HG03039 (cell line): ENCODE data around the gene MRGPRE.

Experiments used
- ATAC-seq: cut with Tn5 transposase; IDR thresholded peaks from one replicate; pipeline ENCODE4 v1.9.1; 2021; ENCODE audit warnings: mild to moderate bottlenecking, moderate library complexity; ENCODE audit not compliant: unreplicated experiment

The MRGPRE gene

DNA sequence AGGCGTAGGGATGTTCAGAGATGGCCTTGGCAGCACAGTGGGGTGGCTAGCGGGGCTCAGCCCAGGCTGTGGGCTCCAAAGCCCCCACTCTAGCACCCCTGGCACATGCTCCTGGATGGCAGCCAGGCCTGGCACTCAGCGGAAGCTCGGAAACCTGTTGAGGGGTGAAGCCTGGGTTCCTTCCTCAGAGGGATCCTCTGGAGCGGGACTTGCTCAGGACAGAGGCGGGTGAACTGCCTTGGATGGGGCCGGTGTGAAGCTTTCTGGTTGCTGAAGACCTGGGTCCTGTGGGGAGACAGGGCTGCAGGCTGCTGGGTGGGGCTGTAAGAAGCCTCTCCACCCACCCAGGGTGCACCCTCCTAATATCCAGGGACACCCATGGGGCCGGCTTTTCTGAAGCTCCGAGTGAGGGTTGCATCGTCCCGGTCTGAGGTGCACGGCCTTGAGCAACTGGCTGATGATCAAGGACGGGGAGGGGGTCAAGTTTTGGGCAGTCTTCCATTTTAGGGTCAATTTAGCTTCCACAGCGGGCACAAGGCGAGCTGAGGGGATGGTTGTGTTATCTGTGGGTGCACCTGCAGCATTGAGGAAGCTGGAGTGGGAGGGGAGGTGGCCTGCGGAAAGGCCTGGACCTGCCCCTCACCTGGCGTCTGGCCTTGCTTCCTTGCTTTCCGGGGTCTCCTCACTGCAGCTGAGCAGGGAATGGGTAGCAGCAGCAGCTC lies 5.2 kb downstream of the MRGPRE start:
- no peak for ATAC-seq

DNA sequence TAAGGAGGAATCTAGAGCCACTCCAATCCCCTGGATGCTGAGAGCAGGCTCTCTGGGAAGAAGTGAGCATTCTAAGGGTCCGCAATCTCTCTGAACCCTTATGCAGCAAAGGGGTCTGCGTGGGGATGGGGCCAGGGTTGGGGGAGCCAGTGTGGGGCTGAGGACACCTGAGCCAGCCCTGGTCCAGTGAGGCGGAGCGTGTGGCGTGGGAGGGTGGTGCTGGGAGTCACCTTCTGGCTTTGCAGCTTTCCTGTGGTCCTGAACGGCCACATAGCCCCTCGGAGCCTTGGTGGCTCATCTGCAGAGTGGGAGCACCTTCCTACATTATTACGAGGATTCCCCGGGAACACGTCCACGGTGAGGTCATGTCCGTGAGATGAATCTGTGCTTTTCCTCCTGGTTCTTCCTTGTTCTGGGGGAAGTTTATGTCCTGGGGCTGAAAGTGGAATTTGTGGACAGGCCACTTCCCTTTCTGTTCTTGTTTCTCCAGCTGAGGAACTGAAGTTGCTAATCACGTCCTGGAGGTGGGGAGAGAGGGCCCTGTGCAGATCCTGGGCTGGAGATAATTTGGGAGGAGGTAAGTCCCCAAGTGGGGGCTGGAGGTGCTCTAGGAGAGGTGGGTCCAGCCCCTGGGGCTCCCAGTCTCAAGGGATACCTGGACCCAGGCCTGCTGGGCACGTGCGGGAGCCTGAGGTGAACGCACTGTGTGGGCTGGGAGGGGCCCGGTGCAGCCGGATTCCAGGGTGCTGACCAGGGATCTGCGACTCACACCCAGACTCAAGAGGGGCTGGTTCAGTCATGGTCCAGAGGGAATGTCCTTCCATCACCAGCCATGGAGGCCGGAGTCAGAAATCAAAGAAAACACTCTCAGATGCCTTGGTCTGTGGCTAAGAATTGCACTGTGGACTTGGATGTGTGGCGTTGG lies 6.1 kb downstream of the MRGPRE start:
- ATAC-seq: no peak

DNA sequence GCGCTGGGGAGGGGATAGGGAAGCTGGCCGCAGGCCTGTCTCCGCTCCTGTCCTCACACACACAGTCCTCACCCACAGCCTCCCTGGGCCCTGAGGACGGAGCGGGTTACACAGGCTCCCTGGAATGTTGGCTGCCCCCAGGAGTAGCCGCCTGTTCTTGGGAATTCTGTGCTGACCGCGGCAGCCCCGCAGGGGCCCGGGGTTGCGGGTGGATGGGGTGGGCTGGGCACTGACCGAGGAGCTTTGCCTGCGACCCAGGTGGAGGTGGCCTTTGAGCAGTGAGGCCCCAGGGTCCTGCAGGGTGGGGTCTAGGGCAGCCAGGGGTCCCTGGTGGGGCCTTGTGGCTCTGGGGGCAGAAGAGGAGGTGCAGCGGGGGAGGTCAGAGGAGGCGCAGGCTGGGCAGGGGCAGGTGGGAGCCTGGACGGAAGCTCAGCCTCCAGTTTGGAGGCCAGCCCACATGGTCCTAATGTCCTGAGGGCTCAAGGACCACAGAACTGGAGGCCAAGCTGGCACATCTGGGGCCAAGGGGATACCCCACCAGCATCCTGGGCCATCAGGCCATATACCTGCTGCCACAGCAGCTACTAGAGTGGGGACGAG lies 7.0 kb downstream of the MRGPRE start:
- ATAC-seq: no peak

DNA sequence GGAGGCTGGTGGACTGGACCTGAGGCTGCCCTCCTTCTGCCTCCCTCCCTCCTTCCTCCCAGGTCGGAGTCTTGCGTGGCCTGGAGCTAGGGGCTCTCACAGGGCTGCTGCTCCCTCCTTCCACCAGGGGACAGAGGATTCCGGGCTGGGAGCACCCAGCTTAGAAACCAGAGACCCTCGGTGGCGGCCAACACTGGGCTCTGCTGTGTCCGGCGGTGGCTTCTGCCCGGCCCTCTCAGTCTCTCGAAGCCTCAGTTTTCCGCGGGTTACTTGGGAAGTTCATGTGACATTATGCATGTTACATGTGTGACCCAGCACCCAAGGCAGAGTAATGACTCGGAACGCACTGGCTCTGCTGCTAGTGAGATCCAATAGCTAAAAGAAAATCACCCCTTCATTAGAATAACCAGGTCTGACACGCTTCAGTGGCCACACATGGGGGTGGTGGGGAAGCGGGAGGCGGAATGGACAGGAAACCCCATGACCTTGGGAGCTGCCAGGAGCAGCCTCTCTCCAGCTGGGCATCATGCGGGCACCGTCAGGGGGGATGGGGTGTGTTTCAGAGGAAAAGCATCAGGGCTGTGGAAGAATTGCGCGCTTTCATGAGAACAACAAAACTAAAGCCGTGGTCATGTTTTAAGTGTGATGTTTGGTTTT lies 7.7 kb downstream of the MRGPRE start:
- ATAC-seq: no peak

DNA sequence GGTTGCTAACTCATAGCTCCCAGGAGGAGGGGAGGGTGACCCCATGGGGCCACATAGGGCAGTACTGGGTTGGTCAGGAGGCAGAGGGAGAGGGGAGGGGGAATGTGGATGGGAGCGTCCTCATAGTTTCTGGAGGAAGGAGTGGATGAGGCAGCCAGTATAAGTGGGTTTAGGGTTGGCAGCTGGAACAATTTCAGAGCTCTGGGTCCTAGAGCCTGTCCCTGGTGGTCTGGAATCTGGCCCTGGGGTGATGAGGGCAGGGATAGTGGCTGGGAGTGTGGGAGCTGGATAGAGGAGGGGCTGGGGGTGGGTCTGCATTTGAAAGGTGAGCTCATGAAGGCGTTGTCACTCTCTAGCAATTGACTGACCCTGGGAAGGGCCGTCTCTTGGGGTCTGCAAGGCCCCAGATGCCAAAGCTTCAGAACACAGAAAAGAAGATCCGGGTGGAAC lies 8.3 kb downstream of the MRGPRE start:
- ATAC-seq: no peak

DNA sequence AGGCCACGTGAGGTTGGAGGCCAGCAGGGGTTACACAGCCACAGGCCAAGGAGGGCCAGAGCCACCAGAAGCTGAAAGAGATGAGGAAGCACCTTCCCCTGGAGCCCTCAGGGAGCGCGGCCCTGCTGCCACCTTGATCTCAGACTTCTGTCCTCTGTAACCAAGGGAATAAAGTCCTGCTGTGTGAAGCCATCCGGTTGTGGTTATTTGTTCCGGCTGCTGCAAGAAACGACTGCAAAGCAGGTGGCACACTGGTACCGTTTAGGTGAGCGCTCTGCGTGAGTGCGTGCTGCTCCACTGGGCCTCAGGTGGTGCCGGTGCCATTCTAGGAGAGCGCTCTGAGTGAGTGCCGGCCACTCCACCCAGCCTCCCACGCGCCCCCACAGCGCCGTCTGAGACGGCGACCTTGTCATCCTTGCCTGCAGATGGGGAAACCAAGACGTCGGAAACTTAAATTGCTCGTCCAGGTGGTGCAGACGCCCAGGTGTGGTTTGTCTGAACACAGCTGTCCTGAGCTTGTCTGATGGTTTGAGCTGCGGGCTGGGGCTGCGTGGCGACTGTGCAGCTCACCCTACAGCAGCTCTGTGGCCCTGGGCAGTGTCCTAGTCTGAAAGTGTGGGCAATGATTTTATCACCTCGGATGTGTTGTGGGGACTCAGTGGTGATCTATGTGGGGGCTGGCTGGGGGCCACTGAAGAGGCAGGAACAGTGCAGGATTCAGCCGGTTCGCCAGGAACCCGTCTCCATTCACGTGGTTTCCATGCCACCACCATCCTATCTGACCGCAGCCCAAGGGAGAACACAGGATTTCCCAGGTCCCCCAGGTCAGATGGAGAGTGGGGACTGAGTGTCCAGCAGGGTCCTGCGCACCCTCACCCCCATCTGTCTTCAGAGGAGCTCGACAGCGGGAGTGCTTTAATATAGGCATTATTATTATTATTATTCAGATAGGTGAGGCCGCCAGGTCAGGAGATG lies 9.0 kb downstream of the MRGPRE start:
- ATAC-seq: no peak

DNA sequence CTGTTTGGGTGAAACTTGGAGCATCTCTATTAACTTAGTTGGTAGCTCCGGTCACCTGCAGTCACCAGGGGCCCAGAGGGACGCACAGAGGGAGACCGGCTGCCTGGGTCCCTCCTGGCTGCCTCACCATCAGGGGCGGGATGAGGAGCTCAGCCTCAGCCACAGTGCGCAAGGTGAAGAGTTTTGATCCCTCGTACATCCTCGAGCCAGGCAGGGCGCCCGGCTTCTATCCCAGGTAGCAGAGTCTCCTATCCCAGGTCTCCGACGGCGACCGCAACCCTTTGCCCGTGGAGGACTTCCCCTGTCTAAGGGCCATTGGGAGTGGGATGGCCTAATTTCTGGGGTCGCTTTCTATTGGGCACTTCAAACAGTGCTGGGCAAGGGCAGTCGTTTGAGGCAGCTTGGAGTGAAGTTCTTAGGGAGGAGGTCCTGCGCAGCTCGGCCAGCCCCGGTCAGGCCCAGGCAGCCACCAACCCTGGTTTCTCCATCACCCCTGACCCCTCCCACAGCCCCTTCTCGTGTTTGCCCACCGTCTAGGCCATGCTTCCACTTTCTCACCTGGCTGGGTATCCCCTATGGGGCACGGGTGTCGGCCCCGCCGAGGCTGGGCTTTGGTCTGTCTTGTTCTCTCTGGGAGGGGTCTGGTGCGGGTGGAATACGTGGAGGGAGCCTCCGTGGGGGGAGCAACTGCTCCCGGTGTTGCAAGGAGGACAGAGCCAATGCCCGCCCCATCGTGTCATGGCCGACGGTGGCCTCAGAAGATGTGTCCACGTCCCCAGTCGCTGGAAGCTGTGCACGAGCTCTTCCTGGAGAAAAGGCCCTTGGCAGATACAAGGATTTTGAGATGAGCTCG lies 10.0 kb downstream of the MRGPRE start:
- no peak for ATAC-seq

DNA sequence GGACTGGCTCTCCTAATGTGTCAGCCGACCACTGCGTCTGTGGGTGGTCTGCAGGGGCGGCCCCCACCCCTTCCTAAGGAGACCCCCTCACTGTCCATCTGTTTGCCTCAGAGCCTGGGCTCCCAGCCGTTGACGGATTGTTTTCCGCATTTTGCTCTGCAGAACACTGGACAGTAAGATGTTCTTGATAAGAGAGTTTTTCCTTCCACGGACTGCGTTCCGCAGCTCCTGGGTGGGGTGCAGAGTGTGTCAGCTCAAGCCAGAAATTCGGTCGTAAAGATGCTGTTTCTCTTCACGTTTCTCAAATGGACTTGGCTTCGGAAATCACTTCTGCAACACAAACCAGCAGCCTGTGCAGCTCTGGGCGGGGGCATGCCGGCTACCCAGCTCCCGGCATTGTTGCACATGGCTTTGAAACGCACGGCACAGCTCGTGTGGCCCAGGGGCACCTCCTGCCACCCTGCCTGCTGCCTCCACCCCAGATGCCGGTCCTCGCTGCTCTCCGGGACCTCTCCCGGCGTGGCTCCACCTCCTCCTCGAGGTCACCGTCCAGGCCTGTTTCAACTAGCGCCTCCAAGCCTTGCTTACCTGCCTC lies 10.7 kb downstream of the MRGPRE start:
- ATAC-seq: no peak

DNA sequence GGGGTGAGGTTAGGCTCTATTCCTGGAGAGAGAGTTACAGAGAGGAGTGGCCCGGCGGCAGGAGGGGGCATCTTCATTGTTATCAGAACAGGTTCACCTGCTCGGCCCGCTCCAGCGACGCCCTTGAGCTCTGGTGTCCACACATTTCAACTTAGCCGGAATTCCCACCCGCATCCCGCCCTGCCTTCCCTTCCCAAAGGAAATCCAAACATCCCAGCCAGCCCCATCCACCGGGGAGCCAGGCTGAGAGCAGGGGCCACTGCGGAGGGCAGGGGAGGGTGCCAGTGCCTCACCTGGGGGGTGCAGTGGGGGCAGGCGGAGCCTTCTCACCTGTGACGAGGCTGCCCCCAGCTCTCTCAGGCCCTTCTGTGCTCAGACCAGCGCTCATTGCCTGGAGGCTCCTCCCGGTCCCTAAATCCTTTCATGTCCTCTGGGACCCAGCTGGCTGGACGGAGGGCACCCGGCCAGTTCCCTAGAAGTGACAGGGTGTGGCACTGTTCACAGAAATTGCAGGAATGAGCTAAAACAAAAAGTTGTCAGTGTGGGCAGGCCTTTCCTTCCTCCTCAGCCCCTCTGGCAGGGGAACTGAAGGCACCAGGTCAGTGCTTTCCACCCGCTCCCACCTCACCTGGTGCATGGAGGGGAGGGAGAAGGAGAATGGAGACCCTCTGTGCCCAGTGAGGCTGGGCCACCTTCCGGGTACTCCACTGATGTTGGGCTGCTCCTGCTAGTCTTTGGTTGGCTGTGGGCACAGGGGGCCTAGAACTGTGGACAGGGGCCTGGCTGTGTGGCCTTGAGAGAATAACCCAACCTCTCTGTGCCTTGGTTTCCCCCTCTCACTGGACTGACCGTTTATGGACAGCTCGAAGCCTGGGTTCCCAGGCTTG lies 11.5 kb downstream of the MRGPRE start:
- no peak for ATAC-seq

DNA sequence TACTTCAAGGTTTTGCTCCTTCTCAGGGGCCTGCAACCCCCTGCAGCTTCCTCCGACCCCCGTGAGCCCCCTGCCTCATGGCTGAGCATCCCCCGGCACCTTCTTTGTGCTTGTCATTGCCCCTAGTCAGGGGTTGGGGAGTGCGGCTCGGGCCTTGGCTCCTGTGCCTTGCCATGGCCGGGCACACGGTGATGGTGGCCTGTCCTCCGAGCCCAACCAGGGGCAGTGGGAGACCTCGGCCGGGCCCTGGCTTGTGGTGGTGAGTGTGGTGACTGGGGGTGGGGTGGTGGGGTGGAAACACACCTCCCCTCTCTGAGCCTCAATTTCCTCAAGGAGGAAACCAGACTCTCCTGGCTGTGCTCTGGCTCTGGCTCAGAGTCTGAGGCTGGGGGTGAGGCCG lies 12.1 kb downstream of the MRGPRE start:
- ATAC-seq: no peak

DNA sequence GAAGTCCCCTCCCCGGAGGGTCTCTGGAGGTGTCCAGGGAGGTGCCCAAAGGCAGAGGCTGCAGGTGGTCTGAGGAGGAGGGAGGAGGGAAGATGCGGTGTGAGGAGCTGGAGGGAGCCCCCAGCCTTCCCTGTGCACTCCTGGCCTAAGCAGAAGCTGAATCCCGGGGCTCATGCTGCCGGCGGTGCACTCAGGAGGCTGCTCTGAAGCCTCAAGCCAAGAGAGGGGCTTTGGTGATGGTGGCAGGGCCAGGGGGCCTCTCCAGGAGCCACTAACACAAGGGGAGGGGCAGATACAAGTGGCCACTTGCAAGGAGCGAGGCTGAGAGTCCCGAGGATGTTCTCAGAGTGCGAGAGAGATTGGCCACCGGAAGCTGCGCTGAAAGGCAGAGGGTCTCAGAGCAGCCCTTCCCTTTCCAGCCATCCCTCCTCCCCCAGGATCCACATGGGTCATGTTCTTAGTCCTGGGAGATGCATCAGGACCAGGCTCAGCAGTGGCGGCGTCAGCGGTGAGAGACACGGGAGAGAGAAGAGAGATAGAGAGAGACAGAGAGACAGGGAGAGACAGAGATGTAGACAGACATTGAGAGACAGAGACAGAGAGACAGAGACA lies 12.8 kb downstream of the MRGPRE start:
- no peak for ATAC-seq

DNA sequence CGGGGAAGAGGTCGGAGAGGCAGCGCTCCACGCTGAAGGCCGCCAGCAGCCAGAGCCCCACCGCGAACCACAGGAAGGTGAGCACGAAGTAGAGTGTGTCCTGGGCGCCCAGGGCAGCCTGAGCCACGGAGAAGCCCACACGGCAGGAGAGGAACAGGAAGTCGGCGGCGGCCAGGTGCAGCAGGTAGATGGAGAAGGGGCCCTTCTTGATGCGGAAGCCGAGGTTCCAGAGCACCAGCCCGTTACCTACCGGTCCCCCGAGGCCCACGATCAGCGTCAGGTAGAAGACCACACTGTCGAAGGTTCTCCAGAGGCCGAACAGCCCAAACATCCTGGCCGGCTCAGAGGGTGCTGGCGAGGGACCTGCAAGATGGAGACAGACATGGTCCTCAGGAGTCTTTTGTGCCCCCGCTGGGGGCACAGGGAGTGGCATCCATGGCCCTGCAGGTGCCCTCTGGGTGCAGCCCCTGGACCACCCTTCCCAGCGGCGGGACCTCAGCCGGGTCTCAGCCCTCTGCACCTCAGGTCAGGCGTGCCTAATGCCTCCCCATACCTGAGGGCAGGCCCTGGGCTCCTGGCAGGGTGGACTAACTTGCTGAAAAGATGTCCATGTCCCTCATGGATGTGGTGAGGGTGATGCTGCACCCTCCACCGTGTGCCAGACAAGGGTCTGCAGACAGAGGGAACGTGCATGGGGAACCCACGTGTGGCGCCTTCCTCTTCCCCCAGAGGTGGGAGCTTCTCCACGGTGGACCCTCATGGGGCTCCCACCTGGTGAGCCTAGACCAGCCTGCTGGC lies 13.5 kb downstream of the MRGPRE start, which contains the start of gene MRGPRG:
Gene MRGPRG (minus strand): TSS at position 331 of the 798 bp plus-strand sequence. CDS start 0 bp downstream, at position 331.
- ATAC-seq: no peak

DNA sequence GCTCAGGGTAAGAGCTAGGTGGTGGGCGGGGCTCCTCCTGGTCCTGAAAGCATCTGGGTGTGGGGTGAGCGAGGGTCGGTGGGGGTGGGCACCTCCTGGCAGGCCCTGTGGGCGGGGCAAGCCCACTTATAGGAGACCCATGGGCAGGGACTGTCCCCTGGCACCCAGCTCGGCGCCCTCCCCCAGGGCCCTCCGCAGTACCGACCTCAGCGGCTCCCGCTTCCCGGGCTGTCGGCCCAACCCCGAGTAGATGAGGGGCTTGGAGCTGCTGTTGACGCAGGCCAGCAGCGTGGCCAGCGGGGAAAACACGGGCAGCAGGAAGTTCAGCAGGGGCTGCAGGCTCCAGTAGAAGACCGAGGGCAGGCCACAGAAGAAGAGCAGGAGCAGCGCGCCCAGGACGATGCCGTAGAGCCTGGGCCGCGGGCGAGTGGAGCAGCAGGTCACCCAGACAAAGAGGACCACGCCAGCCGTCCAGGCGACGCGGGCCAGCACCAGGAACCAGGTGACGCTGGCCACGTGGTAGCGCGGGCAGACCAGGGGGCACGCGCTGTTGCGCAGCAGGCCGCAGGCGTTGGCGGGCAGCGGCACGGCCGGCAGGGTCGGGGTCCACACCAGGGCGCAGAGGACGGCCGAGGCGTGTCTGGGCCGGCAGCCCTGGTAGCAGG lies 14.3 kb downstream of the MRGPRE start:
- no peak for ATAC-seq

DNA sequence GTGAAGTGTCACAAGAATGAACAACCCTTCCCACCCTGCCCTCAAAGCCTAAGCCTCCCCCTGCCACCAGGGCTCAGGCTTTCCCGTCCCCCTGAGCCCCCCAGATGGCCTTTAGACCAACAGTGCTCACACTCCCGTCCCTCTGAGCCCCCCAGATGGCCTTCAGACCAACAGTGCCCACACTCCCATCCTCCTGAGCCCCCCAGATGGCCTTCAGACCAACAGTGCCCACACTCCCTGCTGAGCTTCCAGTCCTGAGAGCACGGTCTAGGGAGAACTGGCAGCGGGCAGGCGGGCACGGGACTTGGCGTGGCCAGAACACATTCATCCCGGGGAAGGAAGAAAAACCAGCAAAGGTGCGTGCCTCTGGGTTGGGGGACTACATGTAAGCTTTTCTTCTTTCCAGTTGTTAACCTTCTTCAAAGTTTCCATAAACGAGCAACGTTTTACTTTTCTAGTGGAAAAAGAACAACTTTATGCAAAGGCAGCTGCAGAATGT lies 16.1 kb downstream of the MRGPRE start:
- no peak for ATAC-seq

DNA sequence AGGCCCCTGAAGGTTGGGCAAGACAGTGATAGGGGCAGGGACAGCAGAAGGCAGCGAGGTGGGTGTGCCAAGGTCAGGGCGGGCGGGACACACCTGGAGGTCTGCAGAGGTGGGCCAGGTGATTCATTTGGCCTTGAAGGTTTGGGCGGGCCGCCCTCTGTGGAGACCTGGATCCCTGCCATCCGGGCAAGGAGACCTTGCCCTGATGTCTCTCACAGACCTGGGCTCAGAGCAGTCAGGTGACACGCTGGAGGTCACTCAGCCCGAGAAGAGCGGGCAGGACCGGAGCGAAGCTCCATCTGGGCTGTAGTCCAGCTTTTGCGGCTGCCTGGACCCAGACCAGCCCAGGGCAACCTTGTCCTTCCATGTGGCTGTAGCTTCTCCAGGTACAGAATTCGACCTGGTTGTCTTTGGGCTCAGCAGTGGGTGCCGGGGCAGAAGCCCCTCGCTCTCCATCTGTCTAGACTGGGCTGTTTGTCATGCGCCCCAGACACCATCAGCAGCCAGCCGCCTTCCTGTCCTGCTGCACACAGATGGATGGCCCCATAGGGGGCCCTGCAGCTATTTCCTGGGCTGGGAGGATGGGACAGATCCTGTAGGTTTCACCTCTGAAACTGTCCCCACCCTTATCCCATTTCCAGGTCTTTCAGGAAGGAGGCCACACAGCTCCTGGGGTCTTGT lies 16.7 kb downstream of the MRGPRE start:
- no peak for ATAC-seq
